H1 (cell line): ENCODE results near the gene HINT2.

Experiments used
- EZH2 ChIP-seq: fragments of 200-600 bp; sonication (generic); IDR thresholded peaks from 2 replicates; pipeline ENCODE4 v1.7.1; 2012; ENCODE audit warnings: low read depth, mild to moderate bottlenecking, moderate library complexity, low read length, inconsistent platforms; ENCODE audit not compliant: severe bottlenecking
- FOSL1 ChIP-seq: IDR thresholded peaks from 2 replicates; pipeline ENCODE4 v1.6.1; 2011; ENCODE audit warnings: mild to moderate bottlenecking, low read depth, low read length, moderate library complexity; ENCODE audit not compliant: insufficient read depth
- GABPA ChIP-seq: IDR thresholded peaks from 2 replicates; pipeline ENCODE4 v1.6.1; 2011; ENCODE audit warnings: mild to moderate bottlenecking, low read length, moderate library complexity, borderline replicate concordance; ENCODE audit not compliant: insufficient read depth
- POLR2A ChIP-seq, 2 experiments: IDR thresholded peaks; 1 replicate in 1 of 2; 2 replicates in 1 of 2; pipeline ENCODE4 v1.6.1; 2011; ENCODE audit warnings: low read depth in 2 of 2, low read length in 2 of 2, mild to moderate bottlenecking in 2 of 2; ENCODE audit errors: control extremely low read depth in 1 of 2
- POLR2AphosphoS5 ChIP-seq: IDR thresholded peaks from 2 replicates; pipeline ENCODE4 v1.6.1; 2011; ENCODE audit warnings: low read depth, low read length
- SP1 ChIP-seq: IDR thresholded peaks from 2 replicates; pipeline ENCODE4 v1.6.1; 2011; ENCODE audit warnings: low read depth, low read length
- SP4 ChIP-seq: IDR thresholded peaks from 2 replicates; pipeline ENCODE4 v1.6.1; 2012; ENCODE audit warnings: low read length, inconsistent platforms
- TF ChIP-seq, protein P1 (sequence below): IDR thresholded peaks from 2 replicates; pipeline ENCODE4 v1.6.1; 2012; ENCODE audit warnings: inconsistent platforms

DNA sequence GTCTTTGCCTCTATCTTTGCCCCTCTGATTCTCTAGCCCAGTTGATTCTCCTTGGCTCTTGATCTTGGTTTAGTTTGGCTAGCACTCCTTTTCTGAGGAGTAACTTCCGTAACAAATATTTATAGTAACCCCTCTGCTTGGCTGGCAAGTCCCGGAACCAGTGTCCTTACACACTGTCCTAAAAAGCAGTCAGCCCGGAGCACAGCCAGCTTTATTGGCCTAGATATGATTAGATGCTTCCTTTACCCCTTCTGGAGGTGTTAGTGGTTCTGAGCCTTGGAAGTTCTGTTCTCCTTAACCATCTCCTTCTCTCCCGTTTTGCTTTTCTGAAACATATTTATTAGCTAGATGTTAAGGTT lies 43.8 kb downstream of the HINT2 start:
- no peak for TF ChIP-seq POLR2A (IDR thresholded peaks at IDR 0.05; ENCODE audit: control extremely low read depth in 1 of 2, low read depth in 2 of 2, low read length in 2 of 2)
- TF ChIP-seq POLR2AphosphoS5: no peak
- TF ChIP-seq SP1: no peak
- no peak for TF ChIP-seq SP4
- no peak for TF ChIP-seq GABPA
- TF ChIP-seq, protein P1, sequence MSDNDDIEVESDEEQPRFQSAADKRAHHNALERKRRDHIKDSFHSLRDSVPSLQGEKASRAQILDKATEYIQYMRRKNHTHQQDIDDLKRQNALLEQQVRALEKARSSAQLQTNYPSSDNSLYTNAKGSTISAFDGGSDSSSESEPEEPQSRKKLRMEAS: no peak
- no peak for TF ChIP-seq EZH2
- no peak for TF ChIP-seq FOSL1
